K562 (cell line): ENCODE data around the gene GAS1. TPM values are rescaled to one million over a fixed set of nuclear protein-coding genes. Genes with fewer than 3 reads are reported as not detected.

Experiments used
- ATAC-seq: fragments of 200-7000 bp; cut with Tn5 transposase; 3 replicates; pipeline ENCODE4 v1.9.1; 2020; ENCODE audit warnings: moderate library complexity
- BruUV-seq: library from RNA; stranded (reverse); fragments of 400-500 nt; replicated peaks from 2 replicates; lab custom pipeline; 2021; lab: Mats Ljungman, UMichigan
- CTCF ChIA-PET: fragments of 300-600 bp; formaldehyde crosslinking; extraction: SDS; loops from one replicate; lab custom pipeline; 2021; ENCODE audit warnings: low intra/inter-chr PET ratio; lab: Yijun Ruan, JAX
- POLR2A ChIA-PET: fragments of 300-600, 350-650 bp; sonication (Branson Sonifier 250); formaldehyde crosslinking; extraction: SDS; loops from one replicate; lab custom pipeline; 2021; ENCODE audit warnings: antibody characterized with exemption, inconsistent platforms; lab: Yijun Ruan, JAX
- DNase-seq, 4 experiments: peaks; one replicate each; pipeline versions ENCODE4 v3.0.0 to v3.0.0-alpha.2; 2011 to 2018; ENCODE audit warnings: low spot score in 3 of 4, mixed read lengths in 3 of 4; ENCODE audit errors: extremely low read depth in 1 of 4
- FAIRE-seq: peaks from 2 replicates; lab custom pipeline; 2011; peaks lifted over from hg19 to GRCh38; lab: Jason Lieb, UNC
- H2AFZ ChIP-seq: 2 replicates; pipeline ENCODE4 v1.6.0; 2011; ENCODE audit warnings: low read depth, low read length, control low read depth, inconsistent platforms
- H3K27ac ChIP-seq: fragments of 200-600 bp; 3 replicates; pipeline ENCODE4 v1.8.0; 2011; ENCODE audit warnings: low read depth, mild to moderate bottlenecking, control low read depth, inconsistent platforms, low read length, moderate library complexity, mixed read lengths; ENCODE audit errors: extremely low read depth
- H3K27me3 ChIP-seq, 2 experiments: fragments of 300-600 bp in 1 of 2; 2 replicates in 1 of 2; 3 replicates in 1 of 2; pipeline versions ENCODE4 v1.6.0 to v1.8.0; 2011; ENCODE audit warnings: inconsistent platforms in 2 of 2, low read length in 2 of 2, mild to moderate bottlenecking in 1 of 2, mixed read lengths in 1 of 2, moderate library complexity in 1 of 2; ENCODE audit not compliant: control insufficient read depth in 2 of 2, insufficient read depth in 2 of 2
- H3K36me3 ChIP-seq: fragments of 300-600 bp; 3 replicates; pipeline ENCODE4 v1.8.0; 2011; ENCODE audit warnings: mild to moderate bottlenecking, low read length, inconsistent platforms; ENCODE audit not compliant: control insufficient read depth, insufficient read depth
- H3K4me1 ChIP-seq, 2 experiments: fragments of 200-600 bp in 1 of 2; replicated peaks in 1 of 2; 2 replicates in 1 of 2; 3 replicates in 1 of 2; pipeline versions ENCODE4 v1.5.1 to v1.8.0; 2011; ENCODE audit warnings: inconsistent platforms in 2 of 2, low read length in 2 of 2, mild to moderate bottlenecking in 1 of 2, mixed read lengths in 1 of 2, moderate library complexity in 1 of 2; ENCODE audit not compliant: control insufficient read depth in 2 of 2, insufficient read depth in 2 of 2
- H3K4me2 ChIP-seq: 2 replicates; pipeline ENCODE4 v1.6.1; 2011; ENCODE audit warnings: low read length, control low read depth, inconsistent platforms, mixed read lengths; ENCODE audit not compliant: insufficient read depth
- H3K4me3 ChIP-seq: fragments of 200-600 bp; sonication (generic), shearing (Covaris generic); 2 replicates; pipeline ENCODE4 v1.5.1; 2016; ENCODE audit warnings: control low read depth, inconsistent platforms
- H3K79me2 ChIP-seq: fragments of 200-600 bp; 3 replicates; pipeline ENCODE4 v1.8.0; 2011; ENCODE audit warnings: low read length, inconsistent platforms; ENCODE audit not compliant: control insufficient read depth, insufficient read depth
- H3K9ac ChIP-seq, 2 experiments: 2 replicates each; pipeline versions ENCODE4 v1.6.0 to v1.6.1; 2011; ENCODE audit warnings: low read depth in 2 of 2, low read length in 2 of 2, control low read depth in 1 of 2, inconsistent platforms in 1 of 2, mild to moderate bottlenecking in 1 of 2, mixed read lengths in 1 of 2; ENCODE audit not compliant: insufficient read depth in 1 of 2
- H3K9me1 ChIP-seq: one replicate; pipeline ENCODE4 v1.6.0; 2011; ENCODE audit warnings: inconsistent platforms, mild to moderate bottlenecking, low read length, moderate library complexity; ENCODE audit not compliant: control insufficient read depth, insufficient read depth
- H3K9me3 ChIP-seq: replicated peaks from 2 replicates; pipeline ENCODE4 v1.5.1; 2011; ENCODE audit warnings: low read depth, low read length, inconsistent platforms; ENCODE audit not compliant: control insufficient read depth, insufficient read depth
- H4K20me1 ChIP-seq: replicated peaks from 2 replicates; pipeline ENCODE4 v1.6.1; 2011; ENCODE audit warnings: low read length, inconsistent platforms, mixed read lengths; ENCODE audit not compliant: control insufficient read depth, insufficient read depth
- E2F3 ChIP-seq: fragments of 250-450 bp; sonication (Bioruptor Pico); IDR thresholded peaks from 2 replicates; pipeline ENCODE4 v1.4.0; 2020; ENCODE audit warnings: mild to moderate bottlenecking
- POLR3A ChIP-seq: IDR thresholded peaks from 2 replicates; pipeline ENCODE4 v1.6.1; 2011; ENCODE audit warnings: borderline replicate concordance, mild to moderate bottlenecking, moderate library complexity; ENCODE audit not compliant: insufficient read length, insufficient read depth; ENCODE audit errors: extremely low read depth
- SOX6 ChIP-seq: fragments of 450-650 bp; IDR thresholded peaks from 2 replicates; pipeline ENCODE4 v1.6.1; 2014; ENCODE audit warnings: mild to moderate bottlenecking
- ZNF830 ChIP-seq: fragments of 250-450 bp; sonication (Bioruptor Pico); IDR thresholded peaks from 2 replicates; pipeline ENCODE4 v1.5.0; 2021; ENCODE audit warnings: mild to moderate bottlenecking
- WGBS: fragments of 100-300 bp; shearing (Covaris generic); methylation state at CpG from one replicate; pipeline ENCODE4 v1.1.6; 2016; ENCODE audit warnings: low coverage, mixed read lengths; ENCODE audit not compliant: insufficient coverage; ENCODE audit errors: missing lambda C conversion rate; 5-methylcytosine and 5-hydroxymethylcytosine counted together
- in situ Hi-C: fragments of 300-500 bp; cut with MboI; formaldehyde crosslinking; loops from 4 replicates; pipeline ENCODE4 v1.15.0; 2018; ENCODE audit warnings: inconsistent platforms, mixed read lengths
- intact Hi-C: fragments of 100-400 bp; cut with micrococcal nuclease; formaldehyde crosslinking; loops from 2 replicates; pipeline ENCODE4 v1.14.2; 2022
- polyA plus RNA-seq, 8 experiments: library from polyadenylated mRNA; depleted of rRNA in 4 of 8; stranded (reverse) in 5 of 8; unstranded in 3 of 8; fragments of >200 nt; fragmentation: Nextera tagmentation in 2 of 8; fragmentation: Illumina TruSeq in 1 of 8; extraction: Ambion mirVana in 2 of 8; extraction: Trizol in 1 of 8; gene quantifications; 2 replicates each; pipeline versions ENCODE4 v1.2.1 to v1.2.3, GENCODE V29; 2011 to 2014; ENCODE audit warnings: inconsistent platforms in 1 of 8, missing spikeins in 1 of 8
- total RNA-seq, 7 experiments: library from RNA; depleted of rRNA in 6 of 7; stranded (reverse); fragments of >200 nt in 6 of 7; fragmentation: Illumina TruSeq in 2 of 7; extraction: Trizol in 2 of 7; gene quantifications; 2 replicates each; pipeline versions ENCODE4 v1.2.1 to v1.2.3, GENCODE V29; 2011 to 2021; ENCODE audit warnings: low replicate concordance in 1 of 7
- TF ChIP-seq, protein P1 (sequence below): fragments of 250-450 bp; sonication (Bioruptor Pico); IDR thresholded peaks from 2 replicates; pipeline ENCODE4 v1.4.0; 2020; ENCODE audit warnings: mild to moderate bottlenecking, moderate library complexity
- TF ChIP-seq, protein P2 (sequence below): fragments of 250-450 bp; sonication (Bioruptor Pico); IDR thresholded peaks from 2 replicates; pipeline ENCODE4 v1.5.0; 2021

GAS1 gene
- total and polyA plus RNA-seq, 9 of the 15 experiments (the other 6 are each of a cell fraction or from before 2014, with no cell fraction given) = 0.07 to 0.09 TPM; not detected in 7

DNA sequence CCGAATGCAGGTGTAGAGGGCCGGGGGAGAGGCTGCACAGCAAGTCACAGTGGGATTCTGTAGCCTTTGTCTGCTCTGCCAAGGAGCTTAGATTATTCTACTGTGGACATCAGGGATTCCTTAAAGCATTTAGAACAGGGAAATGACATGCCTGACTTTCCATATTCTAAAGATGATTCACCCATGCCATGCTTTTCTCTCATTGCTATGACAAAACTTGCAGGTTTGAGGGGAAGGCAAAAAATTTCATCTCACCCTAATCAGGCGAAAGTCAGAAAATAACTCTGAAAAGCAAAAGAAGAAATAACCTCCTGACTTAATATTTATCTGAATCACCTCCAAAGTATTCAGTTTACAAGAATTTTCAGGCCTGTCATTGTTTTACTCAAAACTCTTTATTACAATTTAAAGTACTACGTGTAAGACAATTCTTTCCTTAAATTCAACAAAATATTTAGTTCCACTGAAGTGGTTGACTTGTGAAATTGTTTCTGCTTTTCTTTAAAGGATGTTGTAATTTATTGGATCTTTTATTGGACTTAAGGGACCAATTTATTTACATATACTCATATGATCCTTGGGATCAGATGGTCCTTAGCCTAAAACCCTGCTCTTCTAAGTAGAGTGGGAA lies 30.0 kb upstream of the GAS1 start:
- Histone ChIP-seq H3K36me3 (no peaks in the 10 kb centered on the region), H2AFZ (no peak overlapping the region)
- 2% methylated on average over 4 of the region's 4 CpGs for whole genome bisulfite sequencing
- DNase-seq = no peak
- TF ChIP-seq POLR3A (no peak), SOX6 (no peak), E2F3 (no peak), ZNF830 (no peak)
- TF ChIP-seq, protein P1, sequence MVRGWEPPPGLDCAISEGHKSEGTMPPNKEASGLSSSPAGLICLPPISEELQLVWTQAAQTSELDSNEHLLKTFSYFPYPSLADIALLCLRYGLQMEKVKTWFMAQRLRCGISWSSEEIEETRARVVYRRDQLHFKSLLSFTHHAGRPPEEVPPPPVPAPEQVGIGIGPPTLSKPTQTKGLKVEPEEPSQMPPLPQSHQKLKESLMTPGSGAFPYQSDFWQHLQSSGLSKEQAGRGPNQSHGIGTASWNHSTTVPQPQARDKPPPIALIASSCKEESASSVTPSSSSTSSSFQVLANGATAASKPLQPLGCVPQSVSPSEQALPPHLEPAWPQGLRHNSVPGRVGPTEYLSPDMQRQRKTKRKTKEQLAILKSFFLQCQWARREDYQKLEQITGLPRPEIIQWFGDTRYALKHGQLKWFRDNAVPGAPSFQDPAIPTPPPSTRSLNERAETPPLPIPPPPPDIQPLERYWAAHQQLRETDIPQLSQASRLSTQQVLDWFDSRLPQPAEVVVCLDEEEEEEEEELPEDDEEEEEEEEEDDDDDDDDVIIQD = no peak
- TF ChIP-seq, protein P2, sequence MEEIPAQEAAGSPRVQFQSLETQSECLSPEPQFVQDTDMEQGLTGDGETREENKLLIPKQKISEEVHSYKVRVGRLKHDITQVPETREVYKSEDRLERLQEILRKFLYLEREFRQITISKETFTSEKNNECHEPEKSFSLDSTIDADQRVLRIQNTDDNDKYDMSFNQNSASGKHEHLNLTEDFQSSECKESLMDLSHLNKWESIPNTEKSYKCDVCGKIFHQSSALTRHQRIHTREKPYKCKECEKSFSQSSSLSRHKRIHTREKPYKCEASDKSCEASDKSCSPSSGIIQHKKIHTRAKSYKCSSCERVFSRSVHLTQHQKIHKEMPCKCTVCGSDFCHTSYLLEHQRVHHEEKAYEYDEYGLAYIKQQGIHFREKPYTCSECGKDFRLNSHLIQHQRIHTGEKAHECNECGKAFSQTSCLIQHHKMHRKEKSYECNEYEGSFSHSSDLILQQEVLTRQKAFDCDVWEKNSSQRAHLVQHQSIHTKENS (CRISPR knock-in tag) = no peak
- TF ChIP-seq, all 486 proteins: peak for 0
- Histone ChIP-seq H3K27ac (no peak overlapping the region), H3K79me2 (no peaks in the 10 kb centered on the region), H3K9me3 (no peaks in the 10 kb centered on the region), H3K4me1 (no peaks in the 10 kb centered on the region), H3K4me2 (no peak overlapping the region), H3K9ac (no peak overlapping the region), H3K27me3 (no peaks in the 10 kb centered on the region), H3K9me1 (no peaks in the 10 kb centered on the region), H4K20me1 (no peaks in the 10 kb centered on the region), H3K4me3 (no peak overlapping the region)
- ChIA-PET CTCF (no interaction called here), POLR2A (no interaction called here)
- in situ Hi-C loops (no loop called here), intact Hi-C loops (no loop called here)
- no TSS peak for BruUV-seq
- FAIRE-seq (no peak), ATAC-seq (no peak)
